Measurements from ENCODE around the gene CSNK1G3.

DNA sequence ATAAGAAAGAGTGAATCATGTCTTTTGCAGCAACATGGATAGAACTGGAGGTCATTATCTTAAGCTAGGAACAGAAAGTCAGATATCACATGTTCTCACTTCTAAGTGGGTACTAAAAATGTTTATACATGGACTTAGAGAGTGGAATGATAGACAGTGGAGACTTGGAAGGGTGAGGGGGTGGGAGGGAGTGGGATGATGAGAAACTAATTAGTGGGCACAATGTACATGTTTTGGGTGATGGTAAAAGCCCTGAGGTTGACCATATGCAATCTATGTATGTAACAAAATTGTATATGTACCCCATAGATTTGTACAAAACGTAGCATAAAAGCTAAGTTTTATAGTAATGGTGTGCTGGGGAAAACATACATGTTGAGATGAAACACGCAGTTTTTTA is 25.3 kb downstream of the CSNK1G3 start:
- TF ChIP-seq GATA1 (IDR thresholded peaks at IDR 0.05; ENCODE audit: low read depth, low read length) = no peak
- no peak for TF ChIP-seq POLR2A (IDR thresholded peaks at IDR 0.05; ENCODE audit: low read length)
